ENCODE data around the gene C19orf53.

Gene C19orf53

GRCh38 chr19:13796301-13797057 lies 22.2 kb downstream of the C19orf53 start:
- DNase-seq (ENCODE audit: low read depth): no peak

- no peak for DNase-seq (ENCODE audit: low read depth)
Observed at GRCh38 chr19:13797058-13797440, 22.8 kb downstream of the C19orf53 start.

- DNase-seq (ENCODE audit: low read depth): no peak
Observed at GRCh38 chr19:13797870-13798269, 23.6 kb downstream of the C19orf53 start.

- no peak for DNase-seq (ENCODE audit: low read depth)
Observed at GRCh38 chr19:13799669-13800068, 25.4 kb downstream of the C19orf53 start.

- no peak for DNase-seq (ENCODE audit: low read depth)
Observed at GRCh38 chr19:13803038-13803437, 28.8 kb downstream of the C19orf53 start.

- DNase-seq (ENCODE audit: low read depth): no peak
Observed at GRCh38 chr19:13804830-13805683, 30.8 kb downstream of the C19orf53 start.

GRCh38 chr19:13806728-13807127 lies 32.5 kb downstream of the C19orf53 start:
- DNase-seq (ENCODE audit: low read depth): no peak

GRCh38 chr19:13807421-13808021 lies 33.3 kb downstream of the C19orf53 start:
- no peak for DNase-seq (ENCODE audit: low read depth)

GRCh38 chr19:13808856-13809255 lies 34.6 kb downstream of the C19orf53 start:
- DNase-seq (ENCODE audit: low read depth): no peak

- DNase-seq (ENCODE audit: low read depth): no peak
Observed at GRCh38 chr19:13812544-13812943, 38.3 kb downstream of the C19orf53 start.

GRCh38 chr19:13813147-13813546 lies 38.9 kb downstream of the C19orf53 start:
- no peak for DNase-seq (ENCODE audit: low read depth)

- no peak for DNase-seq (ENCODE audit: low read depth)
Observed at GRCh38 chr19:13814550-13814949, 40.3 kb downstream of the C19orf53 start.

GRCh38 chr19:13817018-13817614 lies 42.9 kb downstream of the C19orf53 start:
- DNase-seq (ENCODE audit: low read depth): no peak

GRCh38 chr19:13817615-13818371 lies 43.5 kb downstream of the C19orf53 start:
- no peak for DNase-seq (ENCODE audit: low read depth)

- DNase-seq (ENCODE audit: low read depth): no peak
Observed at GRCh38 chr19:13819238-13819637, 45.0 kb downstream of the C19orf53 start.

- no peak for DNase-seq (ENCODE audit: low read depth)
Observed at GRCh38 chr19:13821292-13821691, 47.0 kb downstream of the C19orf53 start.

- DNase-seq (ENCODE audit: low read depth): no peak
Observed at GRCh38 chr19:13823256-13823655, 49.0 kb downstream of the C19orf53 start.

GRCh38 chr19:13823901-13824300 lies 49.6 kb downstream of the C19orf53 start:
- no peak for DNase-seq (ENCODE audit: low read depth)

- DNase-seq (ENCODE audit: low read depth): no peak
Observed at GRCh38 chr19:13824703-13825102, 50.4 kb downstream of the C19orf53 start.

GRCh38 chr19:13825489-13826441 lies 51.5 kb downstream of the C19orf53 start:
- no peak for DNase-seq (ENCODE audit: low read depth)
